SK-N-SH (cell line): ENCODE data around the gene OPA3.

ENCODE experiments used
- ELF1 ChIP-seq: IDR thresholded peaks from 2 replicates; pipeline ENCODE4 v1.4.0; 2012
- GABPA ChIP-seq: IDR thresholded peaks from 2 replicates; pipeline ENCODE4 v1.4.0; 2012; ENCODE audit warnings: low read depth, mild to moderate bottlenecking
- NRF1 ChIP-seq: IDR thresholded peaks from 2 replicates; pipeline ENCODE4 v1.6.1; 2012; ENCODE audit warnings: low read depth, mild to moderate bottlenecking, low read length
- POLR2AphosphoS5 ChIP-seq: IDR thresholded peaks from 2 replicates; pipeline ENCODE4 v1.6.1; 2012; ENCODE audit warnings: low read depth, low read length
- RFX5 ChIP-seq: IDR thresholded peaks from 2 replicates; pipeline ENCODE4 v1.6.1; 2012; ENCODE audit warnings: mild to moderate bottlenecking, improper control_type of control experiment, low read length
- SMC3 ChIP-seq: IDR thresholded peaks from 2 replicates; pipeline ENCODE4 v1.6.1; 2012; ENCODE audit warnings: low read depth, low read length, improper control_type of control experiment
- TAF1 ChIP-seq: IDR thresholded peaks from 2 replicates; pipeline ENCODE4 v1.6.1; 2012; ENCODE audit warnings: low read depth, mild to moderate bottlenecking, low read length, moderate library complexity, borderline replicate concordance
- TEAD4 ChIP-seq: IDR thresholded peaks from 2 replicates; pipeline ENCODE4 v1.4.0; 2012; ENCODE audit warnings: mild to moderate bottlenecking, borderline replicate concordance; ENCODE audit not compliant: insufficient read depth
- YY1 ChIP-seq: IDR thresholded peaks from 2 replicates; pipeline ENCODE4 v1.4.0; 2012; ENCODE audit warnings: low read depth, mild to moderate bottlenecking
- TF ChIP-seq, protein P1 (sequence below): IDR thresholded peaks from 2 replicates; pipeline ENCODE4 v1.6.1; 2012; ENCODE audit warnings: mild to moderate bottlenecking, low read depth, low read length, moderate library complexity
- TF ChIP-seq, protein P2 (sequence below): fragments of 200-600 bp; sonication (generic); IDR thresholded peaks from 2 replicates; pipeline ENCODE4 v1.6.1; 2017; ENCODE audit warnings: antibody characterized with exemption, mild to moderate bottlenecking, moderate library complexity

DNA sequence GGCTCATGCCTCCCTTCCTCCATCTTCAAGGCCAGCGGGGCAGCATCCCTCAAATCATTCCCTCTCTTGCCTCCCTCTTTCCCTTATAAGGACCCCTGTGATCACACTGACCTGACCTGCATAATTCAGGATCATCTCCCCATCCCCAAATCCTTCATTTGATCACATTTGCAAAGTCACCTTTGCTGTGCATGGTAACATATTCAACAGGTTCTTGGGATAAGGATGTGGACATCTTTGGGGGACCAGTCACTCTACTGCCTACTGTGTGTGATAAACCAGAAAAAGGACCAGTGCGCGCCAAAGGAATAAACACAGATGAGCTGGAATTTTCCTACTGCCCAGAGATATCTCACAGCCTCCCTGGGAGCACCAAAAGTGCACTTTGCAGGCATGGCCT, 7.9 kb downstream of the OPA3 start:
- TF ChIP-seq RFX5 (no peak), TAF1 (no peak), POLR2AphosphoS5 (no peak), SMC3 (no peak), TEAD4 (0 out of 2 replicates have a peak, but pooled peaks have one; percentile 5), GABPA (no peak), ELF1 (no peak), NRF1 (no peak), YY1 (no peak)
- TF ChIP-seq, protein P1, sequence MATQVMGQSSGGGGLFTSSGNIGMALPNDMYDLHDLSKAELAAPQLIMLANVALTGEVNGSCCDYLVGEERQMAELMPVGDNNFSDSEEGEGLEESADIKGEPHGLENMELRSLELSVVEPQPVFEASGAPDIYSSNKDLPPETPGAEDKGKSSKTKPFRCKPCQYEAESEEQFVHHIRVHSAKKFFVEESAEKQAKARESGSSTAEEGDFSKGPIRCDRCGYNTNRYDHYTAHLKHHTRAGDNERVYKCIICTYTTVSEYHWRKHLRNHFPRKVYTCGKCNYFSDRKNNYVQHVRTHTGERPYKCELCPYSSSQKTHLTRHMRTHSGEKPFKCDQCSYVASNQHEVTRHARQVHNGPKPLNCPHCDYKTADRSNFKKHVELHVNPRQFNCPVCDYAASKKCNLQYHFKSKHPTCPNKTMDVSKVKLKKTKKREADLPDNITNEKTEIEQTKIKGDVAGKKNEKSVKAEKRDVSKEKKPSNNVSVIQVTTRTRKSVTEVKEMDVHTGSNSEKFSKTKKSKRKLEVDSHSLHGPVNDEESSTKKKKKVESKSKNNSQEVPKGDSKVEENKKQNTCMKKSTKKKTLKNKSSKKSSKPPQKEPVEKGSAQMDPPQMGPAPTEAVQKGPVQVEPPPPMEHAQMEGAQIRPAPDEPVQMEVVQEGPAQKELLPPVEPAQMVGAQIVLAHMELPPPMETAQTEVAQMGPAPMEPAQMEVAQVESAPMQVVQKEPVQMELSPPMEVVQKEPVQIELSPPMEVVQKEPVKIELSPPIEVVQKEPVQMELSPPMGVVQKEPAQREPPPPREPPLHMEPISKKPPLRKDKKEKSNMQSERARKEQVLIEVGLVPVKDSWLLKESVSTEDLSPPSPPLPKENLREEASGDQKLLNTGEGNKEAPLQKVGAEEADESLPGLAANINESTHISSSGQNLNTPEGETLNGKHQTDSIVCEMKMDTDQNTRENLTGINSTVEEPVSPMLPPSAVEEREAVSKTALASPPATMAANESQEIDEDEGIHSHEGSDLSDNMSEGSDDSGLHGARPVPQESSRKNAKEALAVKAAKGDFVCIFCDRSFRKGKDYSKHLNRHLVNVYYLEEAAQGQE, result no peak
- TF ChIP-seq, protein P2, sequence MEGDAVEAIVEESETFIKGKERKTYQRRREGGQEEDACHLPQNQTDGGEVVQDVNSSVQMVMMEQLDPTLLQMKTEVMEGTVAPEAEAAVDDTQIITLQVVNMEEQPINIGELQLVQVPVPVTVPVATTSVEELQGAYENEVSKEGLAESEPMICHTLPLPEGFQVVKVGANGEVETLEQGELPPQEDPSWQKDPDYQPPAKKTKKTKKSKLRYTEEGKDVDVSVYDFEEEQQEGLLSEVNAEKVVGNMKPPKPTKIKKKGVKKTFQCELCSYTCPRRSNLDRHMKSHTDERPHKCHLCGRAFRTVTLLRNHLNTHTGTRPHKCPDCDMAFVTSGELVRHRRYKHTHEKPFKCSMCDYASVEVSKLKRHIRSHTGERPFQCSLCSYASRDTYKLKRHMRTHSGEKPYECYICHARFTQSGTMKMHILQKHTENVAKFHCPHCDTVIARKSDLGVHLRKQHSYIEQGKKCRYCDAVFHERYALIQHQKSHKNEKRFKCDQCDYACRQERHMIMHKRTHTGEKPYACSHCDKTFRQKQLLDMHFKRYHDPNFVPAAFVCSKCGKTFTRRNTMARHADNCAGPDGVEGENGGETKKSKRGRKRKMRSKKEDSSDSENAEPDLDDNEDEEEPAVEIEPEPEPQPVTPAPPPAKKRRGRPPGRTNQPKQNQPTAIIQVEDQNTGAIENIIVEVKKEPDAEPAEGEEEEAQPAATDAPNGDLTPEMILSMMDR, result no peak
